ENCODE results near the gene C16orf54.
"Not testable (repeated sequence)": the region's sequence is repeated elsewhere in the genome, so short reads cannot be mapped to it uniquely, and the experiment has no call there.

Gene C16orf54

DNA sequence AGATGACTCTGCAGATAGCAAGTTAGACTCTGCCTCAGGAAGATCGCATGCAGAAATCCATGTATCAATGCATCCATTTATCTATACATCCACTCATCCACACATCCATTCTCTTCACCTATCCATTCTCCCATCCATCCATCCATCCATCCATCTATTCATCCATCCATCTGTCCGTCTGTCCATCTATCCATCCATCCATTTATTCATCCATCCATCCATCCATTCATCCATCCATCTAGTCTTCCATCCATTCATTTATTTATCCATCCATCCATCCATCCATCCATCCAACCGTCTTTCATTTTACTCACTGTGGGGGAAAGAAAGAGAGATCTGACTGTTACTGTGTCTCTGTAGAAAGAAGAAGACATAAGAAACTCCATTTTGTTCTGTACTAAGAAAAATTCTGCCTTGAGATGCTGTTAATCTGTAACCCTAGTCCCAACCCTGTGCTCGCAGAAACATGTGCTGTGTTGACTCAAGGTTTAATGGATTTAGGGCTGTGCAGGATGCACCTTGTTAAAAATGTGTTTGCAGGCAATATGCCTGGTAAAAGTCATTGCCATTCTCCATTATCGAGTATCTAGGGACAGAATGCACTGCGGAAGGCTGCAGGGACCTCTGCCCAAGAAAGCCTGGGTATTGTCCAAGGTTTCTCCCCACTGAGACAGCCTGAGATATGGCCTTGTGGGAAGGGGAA is 5.7 kb downstream of the C16orf54 start:
- DNase-seq, result not testable (repeated sequence)

DNA sequence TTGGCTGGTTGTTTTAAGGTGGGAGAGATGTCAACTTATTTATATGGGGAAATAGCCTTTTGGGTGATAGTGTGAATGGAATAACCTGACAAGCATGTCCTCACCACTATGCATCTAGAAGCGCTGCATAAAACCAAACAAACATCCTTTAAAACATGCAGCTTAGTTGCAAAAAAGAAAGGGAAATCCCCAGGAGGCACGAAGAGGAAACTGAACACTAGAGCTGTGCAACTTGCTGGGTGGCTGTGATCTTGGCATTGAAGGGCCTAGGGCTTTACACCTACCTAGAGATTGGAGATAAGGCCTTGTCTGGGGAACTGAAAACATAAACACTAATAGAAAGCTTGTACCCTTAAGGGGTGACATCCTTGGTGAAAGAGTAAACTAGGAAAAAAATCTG is 7.3 kb downstream of the C16orf54 start:
- no peak for DNase-seq

DNA sequence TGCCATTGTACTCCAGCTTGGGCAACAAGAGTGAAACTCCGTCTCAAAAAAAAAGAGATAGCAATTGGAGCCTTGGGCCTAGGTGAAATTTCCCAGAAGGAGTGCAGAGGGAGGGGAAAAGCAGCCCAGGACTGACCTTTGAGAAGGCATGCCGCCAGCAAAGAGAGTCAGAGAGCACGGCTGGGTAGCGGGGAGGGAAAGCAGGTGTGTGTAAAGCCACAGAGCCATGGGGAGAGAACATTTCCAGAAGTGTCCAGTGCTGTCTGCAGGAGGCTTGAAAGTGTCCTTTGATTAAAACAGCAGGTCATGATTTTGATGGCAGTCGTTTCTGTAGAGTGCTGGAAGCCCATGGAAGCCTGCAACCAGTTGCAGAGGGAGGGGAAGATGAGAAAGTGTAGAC is 8.1 kb downstream of the C16orf54 start:
- DNase-seq, result no peak

DNA sequence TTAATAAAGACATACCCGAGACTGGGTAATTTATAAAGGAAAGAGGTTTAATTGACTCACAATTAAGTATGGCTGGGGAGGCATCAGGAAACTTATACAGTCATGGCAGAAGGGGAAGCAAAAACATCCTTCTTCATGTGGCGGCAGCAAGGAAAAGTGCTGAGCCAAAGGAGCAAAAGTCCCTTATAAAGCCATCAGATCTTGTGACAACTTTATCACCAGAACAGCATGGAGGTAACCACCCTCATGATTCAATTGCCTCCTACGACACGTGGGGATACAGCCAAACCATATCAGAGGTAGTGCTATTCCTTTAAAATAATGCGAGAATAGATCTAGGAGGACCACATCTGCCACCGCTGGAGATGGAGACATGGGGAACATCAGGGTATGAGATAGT is 9.0 kb downstream of the C16orf54 start:
- no peak for DNase-seq

DNA sequence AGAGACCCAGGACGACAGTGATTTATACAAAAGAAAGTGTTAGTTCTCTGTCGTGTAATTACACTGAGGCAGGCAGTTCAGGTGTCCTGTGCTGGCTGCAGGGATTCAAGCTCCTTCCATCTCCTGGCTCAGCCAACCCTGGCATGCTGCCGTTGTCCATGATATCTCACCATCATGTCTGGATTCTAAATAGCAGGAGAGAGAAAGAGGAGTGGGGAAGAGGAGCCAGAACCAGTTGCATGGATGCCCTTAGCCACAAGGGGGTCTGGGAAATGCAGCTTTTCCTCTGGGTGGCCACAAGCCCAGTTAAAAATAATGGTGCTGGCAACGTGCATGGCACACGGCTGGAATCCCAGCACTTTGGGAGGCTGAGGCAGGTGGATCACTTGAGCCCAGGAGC is 9.7 kb downstream of the C16orf54 start:
- no peak for DNase-seq

DNA sequence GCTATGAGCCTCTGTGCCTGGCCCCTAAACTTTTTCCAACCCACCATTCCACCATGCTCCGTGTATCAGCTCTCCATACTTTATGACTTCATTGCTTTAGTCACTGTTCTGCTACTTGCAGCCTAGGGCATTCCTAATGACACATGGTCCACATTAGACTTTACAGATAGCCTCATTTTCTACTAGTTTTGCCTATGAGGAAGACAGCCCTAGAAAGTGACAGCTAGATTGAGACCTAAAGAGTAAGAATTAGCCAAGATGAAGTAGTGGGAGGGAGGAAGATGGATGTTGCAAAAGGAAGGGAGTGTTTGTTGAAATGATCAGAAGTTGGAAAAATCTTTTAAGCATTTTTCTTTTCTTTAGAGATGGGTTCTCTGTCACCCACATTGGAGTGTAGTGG is 11.0 kb downstream of the C16orf54 start:
- no peak for DNase-seq

DNA sequence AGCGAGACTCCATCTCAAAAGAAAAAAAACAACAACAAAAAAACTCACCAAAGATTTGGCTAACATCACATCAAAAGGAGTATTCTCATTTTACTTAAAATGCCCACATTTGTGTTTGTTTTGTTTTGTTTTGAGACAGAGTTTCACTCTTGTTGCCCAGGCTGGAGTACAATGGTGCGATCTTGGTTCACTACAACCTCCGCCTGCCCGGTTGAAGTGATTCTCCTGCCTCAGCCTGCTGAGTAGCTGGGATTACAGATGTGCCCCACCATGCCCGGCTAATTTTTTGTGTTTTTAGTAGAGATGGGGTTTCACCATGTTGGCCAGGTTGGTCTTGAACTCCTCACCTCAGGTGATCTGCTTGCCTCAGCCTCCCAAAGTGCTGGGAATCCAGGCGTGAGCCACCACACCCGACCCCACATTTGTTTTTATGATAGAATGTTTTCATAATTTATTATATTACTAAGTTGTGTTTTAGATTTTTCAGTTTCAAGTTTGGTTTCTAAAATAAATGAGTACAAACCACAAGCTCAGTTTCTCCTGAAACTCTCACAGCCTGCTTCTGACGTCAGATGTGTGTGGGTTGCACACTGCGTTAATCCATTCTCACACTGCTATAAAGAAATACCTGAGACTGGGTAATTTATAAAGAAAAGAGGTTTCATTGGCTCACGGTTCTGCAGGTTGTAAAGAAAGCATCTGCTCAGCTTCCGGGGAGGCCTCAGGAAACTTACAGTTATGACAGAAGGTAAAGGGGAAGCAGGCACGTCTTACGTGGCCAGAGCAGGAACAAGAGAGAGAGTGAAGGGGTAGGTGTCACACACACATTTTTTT is 13.8 kb downstream of the C16orf54 start:
- DNase-seq, result not testable (repeated sequence)

DNA sequence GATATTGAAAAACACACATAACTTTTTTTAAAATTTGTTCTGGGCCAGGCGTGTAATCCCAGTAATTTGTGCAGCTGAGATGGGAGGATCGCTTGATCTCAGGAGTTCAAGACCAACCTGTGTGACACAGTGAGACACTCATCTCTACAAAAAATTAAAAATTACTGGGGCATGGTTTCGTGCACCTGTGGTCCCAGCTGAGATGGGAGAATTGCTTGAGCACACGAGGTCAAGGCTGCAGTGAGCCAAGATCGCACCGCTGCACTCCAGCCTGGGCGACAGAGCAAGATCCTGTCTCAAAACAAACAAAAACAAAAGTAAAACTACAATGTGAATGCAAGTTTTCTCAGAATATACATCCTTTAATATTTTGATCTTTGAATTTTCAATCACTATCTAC is 15.1 kb downstream of the C16orf54 start:
- DNase-seq, result no peak

DNA sequence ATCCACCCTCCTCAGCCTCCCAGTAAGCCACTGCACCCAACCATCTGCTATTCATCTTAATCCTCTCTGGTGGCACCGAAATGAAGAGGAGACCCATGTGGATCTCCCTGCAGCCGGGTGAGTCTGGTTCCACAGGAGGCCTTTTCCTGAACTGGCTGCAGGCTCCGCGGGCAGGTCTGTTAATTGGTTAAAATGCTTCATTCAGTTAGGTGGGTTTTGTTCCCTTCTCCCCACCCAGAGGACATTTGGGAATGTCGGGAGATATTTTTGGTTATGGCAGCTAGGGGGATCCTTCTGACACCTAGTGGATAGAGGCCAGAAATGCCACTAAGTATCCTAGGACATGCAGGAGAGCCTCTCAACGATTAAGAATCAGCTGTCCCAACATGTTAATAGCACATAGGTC is 16.7 kb downstream of the C16orf54 start:
- peak in 1 of 2 experiments; percentile 20 for DNase-seq

DNA sequence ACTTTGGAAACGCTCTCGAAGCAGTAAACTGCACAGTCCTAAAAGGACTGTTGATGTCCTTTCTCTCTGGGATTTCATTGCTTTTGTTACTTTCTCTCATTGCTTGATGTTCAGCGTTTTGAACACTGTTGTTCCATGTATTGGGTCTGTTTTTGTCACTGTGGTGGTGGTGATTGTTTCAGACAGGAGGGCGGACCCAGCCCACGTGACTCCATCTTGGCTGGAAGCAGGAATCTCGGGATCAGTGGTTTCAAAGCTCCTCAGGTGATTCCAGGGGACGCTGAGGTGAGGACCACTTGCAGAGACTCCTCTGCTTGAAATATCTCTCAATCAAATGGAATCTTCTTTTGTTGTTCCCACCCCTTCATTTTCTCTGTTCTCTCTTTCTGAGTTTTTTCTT is 18.3 kb downstream of the C16orf54 start:
- DNase-seq, result no peak

DNA sequence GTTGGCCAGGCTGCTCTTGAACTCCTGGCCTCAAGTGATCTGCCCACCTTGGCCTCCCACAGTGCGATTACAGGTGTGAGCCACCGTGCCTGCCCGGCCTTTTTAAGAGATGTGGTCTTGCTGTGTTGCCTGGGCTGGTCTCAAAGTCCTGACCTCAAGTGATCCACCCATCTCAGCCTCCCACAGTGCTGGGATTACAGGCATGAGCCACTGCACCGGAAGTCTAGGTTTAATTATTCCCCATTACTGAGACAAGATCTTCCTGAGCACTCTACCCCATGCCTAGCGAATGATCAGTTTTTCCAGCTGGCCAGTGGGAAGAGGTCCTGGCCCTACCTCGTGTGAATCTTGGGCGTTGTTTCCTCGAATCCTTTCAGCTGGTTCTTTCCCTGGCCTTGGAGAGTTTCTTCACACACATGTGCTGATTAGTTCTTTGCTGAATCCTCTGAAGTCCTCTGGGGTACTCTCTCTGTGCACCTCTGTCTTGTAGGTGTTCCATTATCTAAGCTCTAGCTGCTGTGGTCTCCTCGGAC is 18.9 kb downstream of the C16orf54 start:
- DNase-seq, result no peak

DNA sequence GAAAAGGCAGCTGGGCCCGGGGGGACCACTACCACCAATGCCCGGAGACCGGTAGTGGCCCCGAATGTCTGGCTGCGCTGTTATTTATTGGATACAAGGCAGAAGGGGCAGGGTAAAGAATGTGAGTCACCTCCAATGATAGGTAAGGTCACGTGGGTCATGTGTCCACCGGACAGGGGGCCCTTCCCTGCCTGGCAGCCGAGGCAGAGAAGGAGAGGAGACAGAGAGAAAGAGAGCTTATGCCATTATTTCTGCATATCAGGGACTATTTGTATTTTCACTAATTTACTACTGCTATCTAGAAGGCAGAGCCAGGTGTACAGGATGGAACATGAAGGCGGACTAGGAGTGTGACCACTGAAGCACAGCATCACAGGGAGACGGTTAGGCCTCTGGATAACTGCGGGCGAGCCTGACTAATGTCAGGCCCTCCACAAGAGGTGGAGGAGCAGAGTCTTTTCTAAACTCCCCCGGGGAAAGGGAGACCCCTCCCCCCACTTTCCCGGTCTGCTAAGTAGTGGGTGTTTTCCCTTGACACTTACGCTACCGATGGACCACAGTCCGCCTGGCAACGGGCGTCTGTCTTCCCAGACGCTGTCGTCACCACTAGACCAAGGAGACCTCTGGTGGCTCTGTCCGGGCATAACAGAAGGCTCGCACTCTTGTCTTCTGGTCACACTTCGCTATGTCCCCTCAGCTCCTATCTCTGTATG is 24.5 kb downstream of the C16orf54 start:
- peak in 1 of 2 experiments; percentile 64 for DNase-seq

DNA sequence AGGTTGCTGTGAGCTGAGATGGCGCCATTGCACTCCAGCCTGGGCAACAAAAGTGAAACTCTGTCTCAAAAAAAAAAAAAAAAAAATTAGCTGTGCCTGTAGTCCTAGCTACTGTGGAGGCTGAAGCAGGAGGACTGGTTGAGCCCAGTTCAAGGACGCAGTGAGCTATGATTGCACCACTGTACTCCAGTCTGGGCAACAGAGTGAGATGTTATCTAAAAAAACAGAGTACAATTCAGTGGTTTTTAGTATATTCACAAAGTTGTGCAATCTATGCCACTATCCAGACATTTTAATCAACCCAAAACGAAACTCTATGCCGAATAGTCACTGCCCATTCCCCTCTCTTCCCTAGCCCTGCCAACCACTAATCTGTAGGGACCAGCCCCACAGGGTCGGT is 25.1 kb downstream of the C16orf54 start:
- DNase-seq, result no peak

DNA sequence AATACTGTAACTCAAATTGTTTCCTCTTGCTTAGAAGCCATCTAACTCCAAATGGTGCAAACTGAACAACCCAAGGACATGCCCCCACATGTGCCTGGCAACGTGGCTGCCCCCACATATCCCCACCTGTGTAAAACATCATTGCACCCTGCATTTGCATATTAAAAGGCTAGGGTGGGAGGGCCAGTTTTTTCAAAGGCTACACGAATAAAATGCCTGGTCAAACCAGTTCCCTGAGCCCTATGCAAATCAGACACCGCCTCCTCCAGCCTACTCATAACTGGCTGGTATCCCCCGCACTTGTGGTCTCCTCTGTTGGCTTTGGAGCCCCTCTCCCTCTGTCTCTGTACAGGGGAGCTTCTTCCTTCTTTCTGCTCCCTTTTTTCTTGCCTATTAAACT is 26.7 kb downstream of the C16orf54 start:
- no peak for DNase-seq

DNA sequence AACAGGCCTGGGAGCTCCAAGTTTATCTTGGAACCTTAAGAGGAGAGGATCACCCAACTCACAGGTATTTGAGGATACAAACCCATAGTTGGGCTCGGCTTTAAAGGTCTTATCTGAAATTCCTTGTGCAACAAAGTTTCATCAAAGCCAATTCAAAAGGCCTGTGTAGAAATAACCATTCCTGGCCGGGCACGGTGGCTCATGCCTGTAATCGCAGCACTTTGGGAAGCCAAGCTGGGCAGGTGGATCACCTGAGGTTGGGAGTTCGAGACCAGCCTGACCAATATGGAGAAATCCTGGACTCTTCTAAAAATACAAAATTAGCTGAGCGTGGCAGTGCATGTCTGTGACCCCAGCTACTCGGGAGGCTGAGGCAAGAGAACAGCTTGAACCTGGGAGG is 28.7 kb downstream of the C16orf54 start:
- DNase-seq, result no peak

DNA sequence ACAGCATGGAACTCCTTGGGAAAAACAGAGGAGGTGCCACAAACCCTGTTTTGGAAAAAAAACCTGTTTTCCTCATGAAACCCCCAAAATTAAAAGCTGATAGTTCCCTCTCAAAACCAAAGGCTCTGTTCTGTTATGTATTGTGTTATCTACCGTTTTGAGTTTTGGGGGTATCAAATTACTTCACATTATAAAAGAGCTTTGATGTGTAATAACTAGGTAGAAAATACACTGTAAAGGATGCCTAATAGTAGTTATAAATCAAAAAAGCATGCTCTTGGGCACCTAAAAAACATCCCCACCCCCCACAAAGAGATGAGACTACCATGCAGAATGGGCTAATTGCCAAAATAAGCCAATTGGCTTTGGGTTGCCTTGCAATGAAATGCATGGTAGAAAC is 30.8 kb downstream of the C16orf54 start:
- DNase-seq, result no peak

DNA sequence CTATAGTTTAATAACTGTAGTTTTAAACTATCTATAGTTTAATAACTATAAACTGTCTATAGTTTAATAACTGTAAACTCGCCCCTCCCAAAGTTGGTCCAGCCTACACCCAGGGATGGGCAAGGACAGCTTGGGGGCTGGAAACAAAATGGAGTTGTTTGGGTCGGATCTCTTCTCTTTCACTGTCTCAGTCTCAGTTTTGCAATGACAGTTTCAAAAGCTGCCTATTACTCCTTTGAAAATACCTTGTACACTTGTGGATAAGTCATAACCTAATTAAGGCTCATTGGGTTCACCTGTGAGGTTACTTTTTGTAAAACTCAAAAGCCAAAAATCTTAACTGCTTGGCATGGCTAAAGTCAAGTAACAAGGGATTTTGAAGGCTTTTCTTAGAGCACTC is 31.4 kb downstream of the C16orf54 start:
- no peak for DNase-seq

DNA sequence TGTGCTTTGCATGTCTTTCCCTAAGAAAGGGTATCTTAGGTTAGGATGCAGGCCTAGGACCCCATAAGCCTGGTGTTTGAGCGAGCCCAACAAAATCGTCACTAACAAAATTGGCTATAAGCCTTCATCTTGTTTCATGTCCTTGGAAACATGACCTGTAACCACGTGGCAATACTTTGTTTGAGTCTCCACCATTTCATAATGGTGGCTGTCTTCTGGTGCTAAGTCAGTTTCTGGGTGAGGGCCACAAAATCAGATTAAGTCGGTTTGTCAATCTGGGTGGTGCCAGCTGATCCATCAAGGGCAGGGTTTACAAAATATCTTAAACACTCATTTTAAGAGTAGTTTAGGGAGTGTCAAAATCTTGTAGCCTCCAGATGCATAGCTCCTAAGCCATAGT is 33.0 kb downstream of the C16orf54 start:
- no peak for DNase-seq

DNA sequence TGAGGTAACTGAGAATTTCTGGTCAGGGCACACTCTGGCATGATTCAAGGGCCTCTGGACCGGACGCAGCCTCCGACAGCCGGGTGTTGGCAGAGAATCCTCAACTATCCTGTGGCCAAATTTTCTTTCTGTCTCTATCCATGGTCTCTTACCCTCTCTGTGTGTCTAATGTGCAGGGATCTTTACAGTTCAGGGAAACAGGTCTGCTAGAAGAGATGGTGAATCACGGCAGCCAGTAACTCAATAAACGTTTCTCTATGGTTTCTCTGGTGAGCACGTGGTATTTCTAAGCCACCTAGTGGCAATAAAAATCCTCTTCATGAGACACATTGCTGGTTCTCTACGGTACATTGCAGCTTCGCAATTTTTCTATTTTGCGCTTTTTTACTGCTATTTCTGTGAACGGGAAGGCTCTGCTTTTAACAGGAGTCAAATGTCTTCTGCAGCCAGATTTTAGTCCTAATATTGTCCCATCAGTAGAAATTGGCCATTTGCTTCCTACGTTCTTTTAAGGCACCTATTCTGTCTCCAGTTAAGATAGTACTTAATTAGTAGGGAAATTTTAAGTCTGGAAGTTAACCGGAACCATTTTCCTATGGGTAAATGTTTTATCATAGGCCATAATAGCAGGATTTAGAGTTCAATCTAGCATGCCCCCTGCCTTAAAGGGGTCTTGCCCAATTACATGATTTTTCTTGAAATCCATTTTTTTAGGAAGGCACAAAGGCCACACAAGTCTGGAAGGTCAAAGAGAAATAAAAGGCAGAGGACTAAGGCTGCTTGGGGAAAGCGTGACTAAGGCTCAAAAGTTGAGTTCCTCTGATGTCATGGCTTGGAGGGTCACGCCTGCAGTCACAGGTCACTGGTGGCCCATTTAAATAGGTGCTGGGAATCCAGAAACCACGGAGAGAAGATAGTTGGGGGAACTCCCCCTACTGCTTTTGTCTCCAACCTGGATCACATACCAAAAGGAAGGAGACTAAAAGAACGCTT is 35.3 kb downstream of the C16orf54 start:
- DNase-seq, result peak in 1 of 2 experiments; percentile 30

DNA sequence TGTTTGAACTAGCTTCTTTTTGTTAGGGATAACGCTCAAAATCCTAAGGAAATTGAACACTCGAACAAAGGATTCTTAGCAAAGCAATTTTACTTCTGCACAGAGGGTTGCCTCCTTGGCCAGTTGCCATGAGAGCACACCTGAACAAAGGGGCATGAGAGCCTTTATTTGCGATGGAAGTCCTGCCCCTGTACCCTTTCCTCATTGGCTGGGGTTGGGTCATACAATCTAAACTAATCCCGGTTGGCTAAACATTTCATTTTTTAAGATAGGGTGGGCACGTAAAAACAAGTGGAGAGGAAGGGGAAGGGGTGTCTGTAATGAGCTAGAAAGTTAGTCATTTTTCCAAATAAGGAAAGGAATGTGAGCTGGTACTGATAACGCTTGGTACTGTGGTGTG is 36.1 kb downstream of the C16orf54 start:
- DNase-seq, result not testable (repeated sequence)

DNA sequence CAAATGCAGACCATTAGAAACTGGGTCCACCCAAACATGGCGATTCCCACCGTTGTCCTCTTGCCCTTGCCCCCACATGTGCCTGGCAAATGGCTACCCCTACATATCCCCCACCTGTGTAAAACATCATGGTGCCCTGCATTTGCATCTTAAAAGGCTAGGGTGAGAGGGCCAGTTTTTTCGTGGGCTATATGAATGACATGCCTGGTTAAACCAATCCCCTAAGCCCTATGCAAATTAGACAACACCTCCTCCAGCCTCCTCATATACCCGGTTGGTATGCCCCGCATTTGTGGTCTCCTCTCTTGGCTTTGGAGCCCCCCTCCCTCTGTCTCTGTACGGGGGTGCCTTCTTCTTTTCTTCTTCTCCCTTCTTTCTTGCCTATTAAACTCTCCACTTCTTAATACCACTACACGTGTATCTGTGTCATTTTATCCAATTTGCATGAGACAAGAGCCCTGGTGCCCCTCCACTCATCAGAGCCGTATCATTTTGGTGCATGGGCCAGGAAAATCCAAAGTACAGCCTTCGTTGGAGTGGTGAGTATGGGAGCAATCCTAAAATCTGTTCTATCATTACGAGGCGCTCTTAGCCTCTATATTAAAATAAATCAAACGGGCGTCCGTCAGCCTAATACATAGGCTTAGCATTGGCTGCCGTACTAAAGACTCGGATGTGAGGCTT is 36.7 kb downstream of the C16orf54 start:
- DNase-seq, result no peak

DNA sequence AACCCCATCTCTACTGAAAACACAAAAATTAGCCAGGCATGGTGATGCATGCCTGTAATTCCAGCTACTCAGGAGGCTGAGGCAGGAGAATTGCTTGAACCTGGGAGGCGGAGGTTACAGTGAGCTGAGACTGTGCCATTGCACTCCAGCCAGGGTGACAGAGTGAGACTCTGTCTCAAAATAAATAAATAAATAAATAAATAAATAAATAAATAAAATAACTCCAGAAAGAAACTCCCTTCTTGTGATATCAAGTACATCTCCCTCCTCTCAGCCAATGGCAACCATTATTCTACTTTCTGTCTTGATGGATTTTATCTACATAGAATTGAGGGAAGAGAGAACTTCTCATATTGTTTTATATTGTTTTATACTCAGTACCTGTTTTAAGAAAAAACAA is 38.6 kb downstream of the C16orf54 start:
- not testable (repeated sequence) for DNase-seq

All from cerebellar nuclear complex (tissue), 1 donor.